ENCODE results near the gene DMWD.

DNA sequence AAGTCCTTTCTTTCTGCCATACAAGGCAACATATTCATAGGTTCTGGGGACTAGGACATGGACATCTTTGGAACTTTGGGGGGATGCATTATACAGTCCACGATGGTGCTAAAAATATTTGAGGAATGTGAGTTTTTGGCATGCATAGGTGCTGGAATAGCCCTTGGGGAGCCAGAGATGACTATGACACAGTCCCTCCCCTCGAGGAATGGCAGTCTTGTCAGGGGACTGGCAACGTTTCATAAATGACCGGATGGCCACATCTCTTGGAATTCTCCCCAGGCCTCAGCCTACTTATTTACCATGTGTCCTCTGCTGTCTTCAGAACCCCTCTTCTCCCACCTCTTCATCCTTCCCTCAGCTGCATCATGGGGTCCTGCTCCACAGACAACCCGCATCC, 45.8 kb downstream of the DMWD start:
- TF ChIP-seq POLR2AphosphoS5 (IDR thresholded peaks at IDR 0.05; ENCODE audit: low read depth, low read length) (no peak), SIN3A (IDR thresholded peaks at IDR 0.05; ENCODE audit: borderline replicate concordance, insufficient read depth, low read depth, low read length) (no peak), TCF7L2 (IDR thresholded peaks at IDR 0.05; ENCODE audit: low read depth, low read length) (no peak)
- TF ChIP-seq, protein P1, sequence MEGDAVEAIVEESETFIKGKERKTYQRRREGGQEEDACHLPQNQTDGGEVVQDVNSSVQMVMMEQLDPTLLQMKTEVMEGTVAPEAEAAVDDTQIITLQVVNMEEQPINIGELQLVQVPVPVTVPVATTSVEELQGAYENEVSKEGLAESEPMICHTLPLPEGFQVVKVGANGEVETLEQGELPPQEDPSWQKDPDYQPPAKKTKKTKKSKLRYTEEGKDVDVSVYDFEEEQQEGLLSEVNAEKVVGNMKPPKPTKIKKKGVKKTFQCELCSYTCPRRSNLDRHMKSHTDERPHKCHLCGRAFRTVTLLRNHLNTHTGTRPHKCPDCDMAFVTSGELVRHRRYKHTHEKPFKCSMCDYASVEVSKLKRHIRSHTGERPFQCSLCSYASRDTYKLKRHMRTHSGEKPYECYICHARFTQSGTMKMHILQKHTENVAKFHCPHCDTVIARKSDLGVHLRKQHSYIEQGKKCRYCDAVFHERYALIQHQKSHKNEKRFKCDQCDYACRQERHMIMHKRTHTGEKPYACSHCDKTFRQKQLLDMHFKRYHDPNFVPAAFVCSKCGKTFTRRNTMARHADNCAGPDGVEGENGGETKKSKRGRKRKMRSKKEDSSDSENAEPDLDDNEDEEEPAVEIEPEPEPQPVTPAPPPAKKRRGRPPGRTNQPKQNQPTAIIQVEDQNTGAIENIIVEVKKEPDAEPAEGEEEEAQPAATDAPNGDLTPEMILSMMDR (IDR thresholded peaks at IDR 0.05) = no peak
- TF ChIP-seq, protein P2, sequence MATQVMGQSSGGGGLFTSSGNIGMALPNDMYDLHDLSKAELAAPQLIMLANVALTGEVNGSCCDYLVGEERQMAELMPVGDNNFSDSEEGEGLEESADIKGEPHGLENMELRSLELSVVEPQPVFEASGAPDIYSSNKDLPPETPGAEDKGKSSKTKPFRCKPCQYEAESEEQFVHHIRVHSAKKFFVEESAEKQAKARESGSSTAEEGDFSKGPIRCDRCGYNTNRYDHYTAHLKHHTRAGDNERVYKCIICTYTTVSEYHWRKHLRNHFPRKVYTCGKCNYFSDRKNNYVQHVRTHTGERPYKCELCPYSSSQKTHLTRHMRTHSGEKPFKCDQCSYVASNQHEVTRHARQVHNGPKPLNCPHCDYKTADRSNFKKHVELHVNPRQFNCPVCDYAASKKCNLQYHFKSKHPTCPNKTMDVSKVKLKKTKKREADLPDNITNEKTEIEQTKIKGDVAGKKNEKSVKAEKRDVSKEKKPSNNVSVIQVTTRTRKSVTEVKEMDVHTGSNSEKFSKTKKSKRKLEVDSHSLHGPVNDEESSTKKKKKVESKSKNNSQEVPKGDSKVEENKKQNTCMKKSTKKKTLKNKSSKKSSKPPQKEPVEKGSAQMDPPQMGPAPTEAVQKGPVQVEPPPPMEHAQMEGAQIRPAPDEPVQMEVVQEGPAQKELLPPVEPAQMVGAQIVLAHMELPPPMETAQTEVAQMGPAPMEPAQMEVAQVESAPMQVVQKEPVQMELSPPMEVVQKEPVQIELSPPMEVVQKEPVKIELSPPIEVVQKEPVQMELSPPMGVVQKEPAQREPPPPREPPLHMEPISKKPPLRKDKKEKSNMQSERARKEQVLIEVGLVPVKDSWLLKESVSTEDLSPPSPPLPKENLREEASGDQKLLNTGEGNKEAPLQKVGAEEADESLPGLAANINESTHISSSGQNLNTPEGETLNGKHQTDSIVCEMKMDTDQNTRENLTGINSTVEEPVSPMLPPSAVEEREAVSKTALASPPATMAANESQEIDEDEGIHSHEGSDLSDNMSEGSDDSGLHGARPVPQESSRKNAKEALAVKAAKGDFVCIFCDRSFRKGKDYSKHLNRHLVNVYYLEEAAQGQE (IDR thresholded peaks at IDR 0.05; ENCODE audit: insufficient read depth in 1 of 2, low read depth in 2 of 2, low read length in 1 of 2) = no peak
